ENCODE measurements around the gene PIGK.

Gene PIGK

DNA sequence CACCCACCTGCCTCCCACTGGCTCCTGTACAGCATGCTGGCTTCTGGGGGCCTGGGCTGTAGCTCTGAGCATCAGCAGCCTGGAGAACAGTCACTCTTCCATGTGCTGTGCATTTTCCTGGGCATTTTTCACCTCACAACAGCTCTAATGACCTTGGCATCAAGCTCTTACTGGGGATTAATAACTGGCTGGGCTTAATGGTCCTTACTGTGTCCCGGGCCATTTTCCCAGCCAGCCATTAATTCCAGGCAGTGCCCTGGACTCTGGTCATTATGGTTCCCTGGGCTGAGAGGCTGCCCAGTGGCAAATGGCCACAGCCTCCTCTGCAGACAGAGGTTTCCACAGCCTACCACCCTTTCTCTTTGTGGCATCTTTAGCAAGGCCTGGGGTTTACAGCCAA, 180.1 kb downstream of the PIGK start:
- DNase-seq (ENCODE audit: low read depth): no peak

Measured in GM04504 (cell line).